ENCODE measurements around the gene TRIP13. TPM values are rescaled to one million over a fixed set of nuclear protein-coding genes. Genes with fewer than 3 reads are reported as not detected.

TRIP13 gene
- total RNA-seq, 4 donors from 2014 or later = 0.13 to 3.6 (median 0.73) TPM

DNA sequence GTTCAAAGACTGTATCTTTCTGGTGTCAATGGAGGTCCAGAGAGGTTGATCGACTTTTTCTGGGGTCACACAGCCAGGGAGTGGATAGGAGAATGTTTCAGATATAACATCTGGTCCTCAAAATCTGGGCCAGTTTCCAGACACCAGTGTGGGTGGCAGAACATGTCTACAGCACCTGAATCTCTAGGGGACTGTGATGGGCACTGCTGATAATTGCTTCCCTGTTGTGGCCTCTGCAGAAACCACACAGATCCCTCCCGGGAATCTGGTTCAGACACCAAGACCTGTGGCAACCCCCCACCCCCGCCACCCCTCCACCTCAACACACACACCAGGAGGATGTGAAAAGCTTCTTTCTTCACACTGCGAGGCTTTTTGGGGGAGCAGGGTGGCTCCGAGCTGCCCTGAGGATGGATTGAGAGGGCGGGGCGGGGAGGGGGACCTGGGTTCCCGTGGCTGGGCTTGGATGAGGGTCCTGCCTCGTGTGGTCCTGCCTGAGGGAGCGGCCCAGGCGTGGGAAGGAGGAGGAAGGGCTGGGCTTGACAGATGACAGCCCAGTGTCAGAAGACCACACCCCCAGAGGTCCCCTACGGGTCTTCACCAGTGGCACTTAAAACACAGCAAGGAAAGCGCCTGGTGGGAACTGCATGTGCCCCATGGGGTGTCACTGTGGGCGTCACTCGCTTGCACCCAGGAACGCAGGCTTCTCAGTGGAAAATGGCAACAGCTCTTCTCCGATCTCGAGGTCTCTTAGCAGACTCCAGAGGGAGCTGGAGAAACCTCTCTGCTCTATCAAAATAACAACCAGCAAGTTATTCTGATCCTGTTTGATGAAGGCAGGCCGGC, 55.2 kb downstream of the TRIP13 start:
- no peaks in the 10 kb centered on the region for H3K9me3 ChIP-seq
- no peak overlapping the region for H3K4me3 ChIP-seq
- H3K27me3 ChIP-seq = peaks cover 41% of the 10 kb centered on the region
- TF ChIP-seq POLR2AphosphoS5 (IDR thresholded peaks at IDR 0.05) (no peak), POLR2A (IDR thresholded peaks at IDR 0.05) (no peak), EP300 (IDR thresholded peaks at IDR 0.05) (no peak)
- TF ChIP-seq, protein P1, sequence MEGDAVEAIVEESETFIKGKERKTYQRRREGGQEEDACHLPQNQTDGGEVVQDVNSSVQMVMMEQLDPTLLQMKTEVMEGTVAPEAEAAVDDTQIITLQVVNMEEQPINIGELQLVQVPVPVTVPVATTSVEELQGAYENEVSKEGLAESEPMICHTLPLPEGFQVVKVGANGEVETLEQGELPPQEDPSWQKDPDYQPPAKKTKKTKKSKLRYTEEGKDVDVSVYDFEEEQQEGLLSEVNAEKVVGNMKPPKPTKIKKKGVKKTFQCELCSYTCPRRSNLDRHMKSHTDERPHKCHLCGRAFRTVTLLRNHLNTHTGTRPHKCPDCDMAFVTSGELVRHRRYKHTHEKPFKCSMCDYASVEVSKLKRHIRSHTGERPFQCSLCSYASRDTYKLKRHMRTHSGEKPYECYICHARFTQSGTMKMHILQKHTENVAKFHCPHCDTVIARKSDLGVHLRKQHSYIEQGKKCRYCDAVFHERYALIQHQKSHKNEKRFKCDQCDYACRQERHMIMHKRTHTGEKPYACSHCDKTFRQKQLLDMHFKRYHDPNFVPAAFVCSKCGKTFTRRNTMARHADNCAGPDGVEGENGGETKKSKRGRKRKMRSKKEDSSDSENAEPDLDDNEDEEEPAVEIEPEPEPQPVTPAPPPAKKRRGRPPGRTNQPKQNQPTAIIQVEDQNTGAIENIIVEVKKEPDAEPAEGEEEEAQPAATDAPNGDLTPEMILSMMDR (IDR thresholded peaks at IDR 0.05) = no peak
- WGBS, 2 donors (ENCODE audit: low coverage in 1 of 2) = no CpG with 5 or more reads among the region's 19 CpGs
- peaks cover 0 to 22% (median 13%) of the 10 kb centered on the region in 3 donors for H3K4me1 ChIP-seq
- no peak for ATAC-seq
- no peaks in the 10 kb centered on the region for H3K36me3 ChIP-seq
- no peak overlapping the region for H3K27ac ChIP-seq

DNA sequence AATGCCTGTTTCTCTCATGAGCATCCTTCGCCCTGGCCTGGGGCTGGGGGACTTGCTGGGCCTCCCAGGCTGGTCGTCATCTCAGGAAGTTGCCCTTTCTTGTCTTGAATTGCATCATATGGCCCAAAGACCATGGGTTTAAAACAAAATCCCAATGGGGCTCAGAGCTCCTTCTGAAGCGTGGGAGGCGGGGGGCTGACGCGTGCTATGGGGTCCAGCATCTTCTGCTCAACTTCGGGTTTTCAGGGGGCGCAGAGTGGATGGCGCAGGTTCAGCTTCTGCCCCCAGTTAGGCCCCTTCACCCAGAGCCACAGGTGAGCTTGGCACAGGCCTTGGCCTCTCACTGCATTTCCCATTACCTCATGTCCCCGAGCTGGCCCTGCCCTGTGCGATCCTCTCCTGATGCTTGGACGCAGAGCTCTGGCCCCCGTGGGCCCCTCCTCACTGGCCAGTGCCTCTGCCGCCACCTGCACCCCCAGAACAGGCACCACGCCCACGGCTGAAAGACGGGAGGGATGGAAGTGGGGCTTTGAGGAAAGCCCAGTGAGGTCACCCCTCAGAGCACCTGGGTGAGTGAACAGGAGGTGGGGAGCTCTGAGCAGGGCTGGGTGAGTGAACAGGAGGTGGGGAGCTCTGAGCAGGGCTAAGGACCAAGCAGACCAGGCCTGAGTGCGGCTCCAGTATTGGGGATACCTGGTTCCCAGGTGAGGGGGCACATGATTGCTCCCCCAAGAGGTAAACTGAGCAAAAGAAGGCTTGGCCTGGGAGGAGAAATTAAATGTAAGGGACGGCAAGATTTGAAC, 56.0 kb downstream of the TRIP13 start:
- no peaks in the 10 kb centered on the region for H3K36me3 ChIP-seq
- TF ChIP-seq, protein P1 (IDR thresholded peaks at IDR 0.05) = no peak
- TF ChIP-seq EP300 (IDR thresholded peaks at IDR 0.05) (no peak), POLR2A (IDR thresholded peaks at IDR 0.05) (no peak), POLR2AphosphoS5 (IDR thresholded peaks at IDR 0.05) (no peak)
- peaks cover 0 to 22% (median 13%) of the 10 kb centered on the region in 3 donors for H3K4me1 ChIP-seq
- H3K9me3 ChIP-seq = no peaks in the 10 kb centered on the region
- no peak for ATAC-seq
- WGBS, 2 donors (ENCODE audit: low coverage in 1 of 2) = 66 to 100% methylated on average over 1 to 3 of the region's 19 CpGs
- no peak overlapping the region for H3K4me3 ChIP-seq
- H3K27ac ChIP-seq = no peak overlapping the region
- peaks cover 41% of the 10 kb centered on the region for H3K27me3 ChIP-seq

DNA sequence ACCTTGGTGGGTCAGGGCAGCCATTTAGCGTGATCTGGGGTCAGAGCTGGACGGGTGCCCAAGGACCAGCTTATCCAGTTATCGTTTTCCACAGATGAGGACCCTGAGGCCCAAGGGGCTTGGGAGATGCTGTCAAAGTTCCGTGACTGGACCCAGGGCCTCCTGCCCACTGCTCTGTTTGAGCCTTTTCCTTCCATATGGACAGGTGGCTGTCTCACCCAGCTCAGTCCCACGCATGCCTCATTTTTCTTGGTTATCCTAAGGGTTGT, 56.5 kb downstream of the TRIP13 start:
- peaks cover 41% of the 10 kb centered on the region for H3K27me3 ChIP-seq
- H3K4me1 ChIP-seq = peaks cover 0 to 22% (median 13%) of the 10 kb centered on the region in 3 donors
- no peak for ATAC-seq
- TF ChIP-seq, protein P1 (IDR thresholded peaks at IDR 0.05) = no peak
- TF ChIP-seq POLR2A (IDR thresholded peaks at IDR 0.05) = no peak
- no peak for TF ChIP-seq POLR2AphosphoS5 (IDR thresholded peaks at IDR 0.05)
- TF ChIP-seq EP300 (IDR thresholded peaks at IDR 0.05) = no peak
- 92% methylated on average over 4 to 5 of the region's 5 CpGs for WGBS, 2 donors (ENCODE audit: low coverage in 1 of 2)
- H3K27ac ChIP-seq = no peak overlapping the region
- no peaks in the 10 kb centered on the region for H3K36me3 ChIP-seq
- no peaks in the 10 kb centered on the region for H3K9me3 ChIP-seq
- H3K4me3 ChIP-seq = no peak overlapping the region

DNA sequence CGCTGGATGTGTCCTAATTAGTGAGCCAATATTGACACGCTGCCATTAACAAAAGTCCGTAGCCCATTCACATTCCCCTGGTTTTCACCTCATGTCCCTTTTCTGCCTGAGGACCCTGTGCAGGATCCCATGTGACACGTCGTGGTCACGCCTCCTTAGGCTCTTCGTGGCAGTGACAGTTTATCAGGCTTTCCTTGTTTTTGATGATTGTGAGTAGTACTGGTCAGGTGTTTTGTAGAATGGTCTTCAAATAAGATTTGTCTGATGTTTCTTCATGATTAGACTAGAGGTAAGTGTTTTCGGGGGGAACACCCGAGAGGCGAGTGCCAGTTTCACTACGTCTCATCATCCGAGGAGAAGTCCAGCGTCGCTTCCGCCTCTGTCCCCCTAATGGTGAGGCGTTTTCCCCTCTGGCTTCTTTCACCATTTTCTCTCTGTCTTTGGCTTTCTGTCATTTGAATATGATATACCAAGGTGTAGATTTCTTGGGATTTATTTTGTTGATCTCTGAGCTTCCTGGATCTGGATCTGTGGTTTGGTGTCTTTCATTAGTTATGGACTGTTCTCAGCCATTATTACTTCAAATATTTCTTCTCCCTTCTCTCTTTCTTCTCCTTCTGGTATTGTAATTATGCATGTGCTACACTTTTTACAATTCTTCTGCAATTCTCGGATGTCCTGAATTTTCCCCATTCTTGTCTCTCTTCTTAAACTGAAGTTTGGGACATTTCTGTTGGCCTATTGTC, 57.3 kb downstream of the TRIP13 start:
- peaks cover 0 to 22% (median 13%) of the 10 kb centered on the region in 3 donors for H3K4me1 ChIP-seq
- H3K27me3 ChIP-seq = peaks cover 41% of the 10 kb centered on the region
- H3K4me3 ChIP-seq = no peak overlapping the region
- ATAC-seq = no peak
- no peaks in the 10 kb centered on the region for H3K9me3 ChIP-seq
- 93 to 99% methylated on average over 10 to 17 of the region's 17 CpGs for WGBS, 2 donors (ENCODE audit: low coverage in 1 of 2)
- no peak overlapping the region for H3K27ac ChIP-seq
- no peaks in the 10 kb centered on the region for H3K36me3 ChIP-seq
- TF ChIP-seq EP300 (IDR thresholded peaks at IDR 0.05) (no peak), POLR2A (IDR thresholded peaks at IDR 0.05) (no peak), POLR2AphosphoS5 (IDR thresholded peaks at IDR 0.05) (no peak)
- TF ChIP-seq, protein P1 (IDR thresholded peaks at IDR 0.05) = no peak
